Calu3 (cell line): ENCODE results near the gene SDHAF2. TPM values are rescaled to one million over a fixed set of nuclear protein-coding genes. Genes with fewer than 3 reads are reported as not detected.
"Not testable (repeated sequence)": the region's sequence is repeated elsewhere in the genome, so short reads cannot be mapped to it uniquely, and the experiment has no call there.

ENCODE experiments used
- Bru-seq: library from RNA; stranded (reverse); fragments of 400-500 nt; gene quantifications from one replicate; lab custom pipeline; 2021; lab: Mats Ljungman, UMichigan
- BruChase-seq, 2 experiments: library from RNA; stranded (reverse); fragments of 400-500 nt; gene quantifications; one replicate each; lab custom pipeline; 2021; lab: Mats Ljungman, UMichigan
- BruUV-seq: library from RNA; stranded (reverse); fragments of 400-500 nt; replicated peaks from 2 replicates; lab custom pipeline; 2021; lab: Mats Ljungman, UMichigan
- CTCF ChIA-PET: fragments of 300-600 bp; sonication (Branson Sonifier 250); formaldehyde crosslinking; loops from one replicate; lab custom pipeline; 2022; ENCODE audit warnings: antibody characterized with exemption; lab: Charles Lee
- DNase-seq: peaks from one replicate; pipeline ENCODE4 v3.0.0; 2022
- H3K27ac Mint-ChIP-seq: one replicate; pipeline ENCODE4 v1.8.0; 2022; ENCODE audit warnings: mixed read lengths; ENCODE audit not compliant: unreplicated experiment
- H3K27me3 Mint-ChIP-seq: one replicate; pipeline ENCODE4 v1.8.0; 2022; ENCODE audit warnings: mixed read lengths; ENCODE audit not compliant: unreplicated experiment
- H3K36me3 Mint-ChIP-seq: one replicate; pipeline ENCODE4 v1.8.0; 2022; ENCODE audit warnings: mild to moderate bottlenecking, moderate library complexity, mixed read lengths; ENCODE audit not compliant: insufficient read depth, unreplicated experiment
- H3K4me1 Mint-ChIP-seq: one replicate; pipeline ENCODE4 v1.8.0; 2022; ENCODE audit warnings: mild to moderate bottlenecking, low read depth, mixed read lengths; ENCODE audit not compliant: unreplicated experiment
- H3K4me3 Mint-ChIP-seq: one replicate; pipeline ENCODE4 v1.8.0; 2022; ENCODE audit warnings: mild to moderate bottlenecking, low read depth, moderate library complexity, mixed read lengths; ENCODE audit not compliant: unreplicated experiment
- H3K9me3 Mint-ChIP-seq: one replicate; pipeline ENCODE4 v1.8.0; 2022; ENCODE audit warnings: low read depth, mixed read lengths; ENCODE audit not compliant: unreplicated experiment
- CTCF ChIP-seq: fragments of 200-600 bp; IDR thresholded peaks from one replicate; pipeline ENCODE4 v1.8.0; 2022; ENCODE audit warnings: antibody characterized with exemption; ENCODE audit not compliant: unreplicated experiment
- intact Hi-C: fragments of 100-400 bp; cut with micrococcal nuclease; formaldehyde crosslinking; loops from one replicate; pipeline ENCODE4 v1.10.0; 2022; ENCODE audit not compliant: unreplicated experiment
- long read RNA-seq: library from polyadenylated mRNA; stranded (forward); transcript quantifications from one replicate; pipeline ENCODE4 v2.0.0, GENCODE V29; 2022
- total RNA-seq: library from RNA; stranded (reverse); gene quantifications from 2 replicates; pipeline ENCODE4 v1.2.3, GENCODE V29; 2022

Gene SDHAF2
- total RNA-seq (41.9 and 42.1 TPM in 2 replicates), Bru-seq, nascent RNA (percentile 86 among the genes with signal in this experiment), BruChase-seq, experiment 1, labeled RNA remaining after a 6-hour chase (percentile 87 among the genes with signal in this experiment), BruChase-seq, experiment 2, labeled RNA remaining after a 2-hour chase (percentile 94 among the genes with signal in this experiment)
- long read RNA-seq, transcript SDHAF2-201 (4 exons, 2,033 nt) = major isoform, 91 of 104 reads
- long read RNA-seq, transcript SDHAF2-206 (2 exons, 835 nt) = minor isoform, 6 of 104 reads
- long read RNA-seq, partial matches to known transcripts = 0 of 104 reads
- long read RNA-seq, other reads (novel, unspliced or antisense) = 6 of 104 reads

- TF ChIP-seq CTCF = no peak
- no peaks in the 10 kb centered on the region for H3K27me3 Mint-ChIP-seq
- CTCF ChIA-PET = interaction anchor here (0.6 to 1.2 kb wide), 5 partner anchors 16 to 68 kb away, joined by 3 to 5 read pairs (median 4); partner anchors contain the start of genes CYB561A3 and TMEM138
- no peaks in the 10 kb centered on the region for H3K4me1 Mint-ChIP-seq
- intact Hi-C loops = no loop called here
- peak within 1 kb of the TSS; percentile 98 for H3K27ac Mint-ChIP-seq
- TSS peak; percentile 77 for BruUV-seq
- peak within 1 kb of the TSS; percentile 93 for H3K4me3 Mint-ChIP-seq
- H3K9me3 Mint-ChIP-seq = no peaks in the 10 kb centered on the region
- peaks cover 67% of the 10 kb centered on the region for H3K36me3 Mint-ChIP-seq
- peak; percentile 98 for DNase-seq
Observed at GRCh38 chr11:61429691-61430582, at the start of gene SDHAF2, which contains the start of gene CPSF7. Gene SDHAF2 (plus strand): TSS chr11:61430124. CDS start chr11:61430147, 23 bp downstream. Gene CPSF7 (minus strand): TSS chr11:61429975. CDS start chr11:61429235, 740 bp downstream.

- Mint-ChIP-seq H3K4me1 (no peaks in the 10 kb centered on the region), H3K9me3 (no peaks in the 10 kb centered on the region)
- no peak for TF ChIP-seq CTCF
Observed at GRCh38 chr11:61380884-61381283, 49.0 kb upstream of the SDHAF2 start.

GRCh38 chr11:61383859-61384258 is 46.1 kb upstream of the SDHAF2 start:
- H3K36me3 Mint-ChIP-seq, H3K4me3 Mint-ChIP-seq, DNase-seq, BruUV-seq, H3K27ac Mint-ChIP-seq, H3K27me3 Mint-ChIP-seq, H3K4me1 Mint-ChIP-seq, H3K9me3 Mint-ChIP-seq: not testable (repeated sequence)
- intact Hi-C loops = loop anchor here (10.0 kb wide), 1 partner anchor 129 kb away; no protein-coding TSS in a partner anchor
- CTCF ChIA-PET = interaction anchor here (0.6 to 5.6 kb wide), 3 partner anchors 10 to 48 kb away, joined by 5 to 64 read pairs (median 14); partner anchors contain the start of genes CYB561A3 and TMEM138

More at GRCh38 chr11:61380884-61381283, 49.0 kb upstream of the SDHAF2 start:
- H3K4me3 Mint-ChIP-seq = no peak overlapping the region
- intact Hi-C loops = loop anchor here (10.0 kb wide), 1 partner anchor 126 kb away; no protein-coding TSS in a partner anchor
- no TSS peak for BruUV-seq
- H3K27me3 Mint-ChIP-seq = no peaks in the 10 kb centered on the region
- no peak for DNase-seq
- no peaks in the 10 kb centered on the region for H3K36me3 Mint-ChIP-seq
- CTCF ChIA-PET = no interaction called here
- no peak overlapping the region for H3K27ac Mint-ChIP-seq

- Mint-ChIP-seq H3K27ac (no peak overlapping the region), H3K27me3 (no peaks in the 10 kb centered on the region), H3K4me1 (no peaks in the 10 kb centered on the region), H3K9me3 (peaks cover 1% of the 10 kb centered on the region), H3K36me3 (no peaks in the 10 kb centered on the region), H3K4me3 (no peak overlapping the region)
- CTCF ChIA-PET = interaction anchor here (1.0 to 5.6 kb wide), 6 partner anchors 17 to 131 kb away, joined by 3 to 64 read pairs (median 4); partner anchors contain the start of genes CPSF7, CYB561A3, SDHAF2 and TMEM138
- DNase-seq = no peak
- BruUV-seq = no TSS peak
- TF ChIP-seq CTCF = no peak
- intact Hi-C loops = loop anchor here (1.0 to 10.0 kb wide), 2 partner anchors 48 to 130 kb away; no protein-coding TSS in a partner anchor
Observed at GRCh38 chr11:61384271-61385242, 45.4 kb upstream of the SDHAF2 start.
